Measurements from ENCODE around the gene HNF1B.

Gene HNF1B

DNA sequence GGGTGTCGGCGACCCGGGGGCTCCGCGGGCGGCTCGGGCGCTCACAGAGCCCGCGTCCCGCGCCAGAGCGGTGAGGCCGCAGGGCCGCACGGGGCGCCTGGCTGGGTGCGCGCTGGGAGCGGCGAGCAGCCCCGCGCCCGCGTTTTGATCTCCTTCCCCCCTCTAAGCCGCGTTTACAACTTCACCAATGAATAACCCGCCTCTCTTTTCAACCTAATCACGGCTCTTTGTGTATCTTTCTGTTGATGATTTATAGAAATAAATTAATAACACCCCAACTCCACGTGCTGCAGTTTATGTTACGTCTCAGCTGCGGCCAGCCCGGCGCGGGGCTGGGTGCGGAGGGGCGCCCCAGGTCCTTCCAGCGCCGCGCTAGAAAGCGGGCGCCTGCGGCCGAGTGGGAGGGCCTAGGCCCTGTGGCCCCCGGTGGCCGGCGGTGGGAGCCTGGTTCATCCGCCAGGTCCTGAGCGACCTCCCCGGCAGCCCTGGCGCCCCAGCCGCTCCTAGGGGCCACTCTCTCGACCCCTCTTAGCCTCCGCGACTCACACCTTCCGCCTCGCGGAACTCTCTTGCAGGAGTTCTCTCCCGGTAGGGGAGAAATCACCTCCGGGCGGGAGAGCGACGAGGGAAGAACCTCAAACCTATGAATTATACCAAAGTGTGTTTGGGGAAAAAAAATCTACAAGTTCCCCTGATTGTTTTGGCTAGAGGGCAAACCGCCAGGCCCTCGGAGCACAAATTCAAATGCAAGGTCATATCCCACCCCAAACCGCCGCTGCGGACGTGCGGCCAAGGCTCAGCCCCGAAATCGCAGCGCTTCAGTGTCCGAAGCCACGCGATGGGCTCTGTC lies 1.9 kb downstream of the HNF1B start:
- no peak for TF ChIP-seq TAF1 (IDR thresholded peaks at IDR 0.05; ENCODE audit: low read depth, low read length)
- TF ChIP-seq POLR2A (IDR thresholded peaks at IDR 0.05; ENCODE audit: low read depth, low read length) = no peak
- no peak for TF ChIP-seq POLR2AphosphoS5 (IDR thresholded peaks at IDR 0.05; ENCODE audit: low read depth, low read length)
- no peak for TF ChIP-seq SPI1 (IDR thresholded peaks at IDR 0.05; ENCODE audit: low read depth, low read length)
- no peak for TF ChIP-seq POU2F2 (IDR thresholded peaks at IDR 0.05; ENCODE audit: low read depth, low read length)
- no peak for TF ChIP-seq PAX5 (IDR thresholded peaks at IDR 0.05; ENCODE audit: insufficient read depth, low read length, severe bottlenecking)
- no peak for FAIRE-seq

DNA sequence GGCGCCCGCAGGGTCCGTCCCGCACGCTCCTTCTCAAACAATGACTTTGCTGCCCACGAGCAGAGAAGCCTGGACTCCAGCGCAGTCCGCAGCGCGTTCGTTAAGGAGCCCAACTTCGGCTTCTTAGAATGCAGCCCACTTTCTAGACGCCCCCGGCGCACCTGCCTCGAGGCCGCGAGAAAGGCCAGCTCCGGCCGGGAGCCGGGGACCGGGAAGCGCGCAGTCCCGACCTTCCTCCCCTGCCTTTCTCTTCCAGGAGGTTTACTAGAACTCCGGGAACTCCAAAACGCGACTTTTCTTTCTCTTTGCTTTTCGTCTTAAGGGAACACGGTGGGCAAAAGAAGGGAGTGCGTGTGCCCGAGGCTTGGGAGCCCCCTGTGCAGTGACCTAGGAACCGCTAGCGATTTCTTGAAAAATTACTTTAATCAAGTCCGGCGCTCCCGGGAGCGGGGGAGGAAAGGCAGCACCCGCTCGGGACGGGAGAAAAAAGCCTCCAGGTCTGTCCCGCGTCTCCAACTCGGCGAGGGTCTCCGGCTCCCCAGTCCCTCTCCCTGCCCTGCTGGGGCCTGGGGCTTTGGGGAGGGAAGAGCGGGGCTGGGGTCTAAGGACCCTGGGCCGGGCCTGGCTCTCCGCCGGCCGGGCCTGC lies 2.6 kb downstream of the HNF1B start:
- FAIRE-seq (no peak), DNase-seq (ENCODE audit: insufficient read length, low spot score) (no peak)
- TF ChIP-seq POLR2AphosphoS5 (IDR thresholded peaks at IDR 0.05; ENCODE audit: low read depth, low read length) (no peak), POLR2A (IDR thresholded peaks at IDR 0.05; ENCODE audit: low read depth, low read length) (no peak)

More for the DNA sequence above, 1.9 kb downstream of the HNF1B start:
- DNase-seq (ENCODE audit: insufficient read length, low spot score) = peak; percentile 37

DNA sequence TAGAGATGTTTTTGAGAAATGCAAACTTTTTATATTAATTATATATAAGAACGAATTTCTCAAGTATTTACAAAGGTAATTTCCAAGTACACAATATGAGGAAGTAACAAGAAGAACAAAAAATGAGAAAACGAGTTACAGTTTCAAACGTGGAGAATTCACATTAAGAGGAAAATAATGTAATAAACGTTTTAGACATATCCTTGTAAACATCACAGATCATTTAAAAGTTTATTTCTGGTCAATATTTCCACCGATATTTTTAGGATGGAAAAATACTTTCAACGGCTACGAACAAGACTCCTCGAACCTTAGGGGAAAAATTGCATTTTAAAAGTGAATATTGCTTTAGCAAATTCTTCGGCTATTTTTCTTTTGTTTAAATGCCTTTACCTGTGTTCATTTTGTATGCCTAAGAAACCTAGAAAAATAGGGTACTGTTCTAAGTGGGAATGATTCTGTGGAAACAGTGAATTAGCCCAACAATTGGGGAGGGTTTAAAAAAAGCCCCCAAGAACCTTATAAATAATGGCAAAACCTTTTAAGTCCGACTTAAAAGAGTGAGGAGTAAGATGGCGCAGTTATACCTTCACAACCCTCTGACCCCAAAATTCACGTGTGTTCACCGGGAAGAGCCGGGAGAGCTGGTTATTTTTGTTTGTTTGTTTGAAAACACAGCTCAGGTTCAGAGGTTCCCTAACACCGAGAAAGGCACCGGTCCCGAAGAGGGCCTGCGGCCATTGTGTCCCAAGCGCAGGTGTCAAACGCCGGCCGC lies 3.3 kb downstream of the HNF1B start:
- DNase-seq (ENCODE audit: insufficient read length, low spot score) = no peak
- no peak for TF ChIP-seq PAX5 (IDR thresholded peaks at IDR 0.05; ENCODE audit: insufficient read depth, low read length, severe bottlenecking)
- TF ChIP-seq POU2F2 (IDR thresholded peaks at IDR 0.05; ENCODE audit: low read depth, low read length) = no peak
- TF ChIP-seq POLR2A (IDR thresholded peaks at IDR 0.05; ENCODE audit: low read depth, low read length) = no peak
- no peak for TF ChIP-seq TAF1 (IDR thresholded peaks at IDR 0.05; ENCODE audit: low read depth, low read length)
- no peak for TF ChIP-seq POLR2AphosphoS5 (IDR thresholded peaks at IDR 0.05; ENCODE audit: low read depth, low read length)
- TF ChIP-seq SPI1 (IDR thresholded peaks at IDR 0.05; ENCODE audit: low read depth, low read length) = no peak
- FAIRE-seq = no peak

DNA sequence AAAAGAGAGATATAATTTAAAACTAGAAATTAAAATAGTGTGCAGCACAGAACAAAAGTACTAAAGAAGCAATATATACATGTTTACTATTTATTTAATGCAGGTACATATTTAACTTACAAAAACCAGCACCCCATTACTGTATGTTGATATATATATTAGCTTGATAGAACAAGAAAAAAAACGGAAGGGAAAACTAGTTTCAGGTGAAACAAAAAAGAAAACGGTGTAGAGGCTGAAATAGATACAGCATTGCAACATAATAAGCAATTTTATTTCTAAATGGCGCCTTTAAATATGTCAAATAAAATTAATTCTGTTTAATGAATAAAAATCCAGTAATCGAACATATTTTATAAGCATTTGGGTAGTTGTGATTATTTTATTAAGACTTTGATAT lies 3.9 kb downstream of the HNF1B start:
- TF ChIP-seq POLR2A (IDR thresholded peaks at IDR 0.05; ENCODE audit: low read depth, low read length) (no peak), POU2F2 (IDR thresholded peaks at IDR 0.05; ENCODE audit: low read depth, low read length) (no peak), SPI1 (IDR thresholded peaks at IDR 0.05; ENCODE audit: low read depth, low read length) (no peak), PAX5 (IDR thresholded peaks at IDR 0.05; ENCODE audit: insufficient read depth, low read length, severe bottlenecking) (no peak), POLR2AphosphoS5 (IDR thresholded peaks at IDR 0.05; ENCODE audit: low read depth, low read length) (no peak), TAF1 (IDR thresholded peaks at IDR 0.05; ENCODE audit: low read depth, low read length) (no peak)
- FAIRE-seq = no peak

DNA sequence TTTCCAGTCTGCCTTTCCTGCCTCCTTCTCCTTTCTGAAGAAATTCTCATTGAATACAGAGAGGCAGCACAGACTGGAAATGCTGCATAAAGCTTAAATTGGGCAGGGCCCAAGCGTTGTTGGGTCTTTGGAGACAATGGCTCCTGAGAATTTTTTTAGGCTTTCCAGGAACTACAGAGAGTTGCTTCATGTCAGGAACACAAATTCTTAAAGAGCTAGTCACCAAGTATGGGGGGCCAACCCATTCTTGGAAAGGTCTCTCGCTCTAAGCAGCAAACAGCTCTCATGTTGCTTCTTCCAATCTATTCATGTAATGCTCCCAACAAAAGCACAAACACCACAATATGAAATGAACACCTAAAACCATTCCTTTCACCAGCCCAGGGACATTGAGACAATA lies 6.9 kb downstream of the HNF1B start:
- DNase-seq (ENCODE audit: insufficient read length, low spot score) (no peak), FAIRE-seq (no peak)
- TF ChIP-seq POU2F2 (IDR thresholded peaks at IDR 0.05; ENCODE audit: low read depth, low read length) (no peak), PAX5 (IDR thresholded peaks at IDR 0.05; ENCODE audit: insufficient read depth, low read length, severe bottlenecking) (no peak), POLR2AphosphoS5 (IDR thresholded peaks at IDR 0.05; ENCODE audit: low read depth, low read length) (no peak), TAF1 (IDR thresholded peaks at IDR 0.05; ENCODE audit: low read depth, low read length) (no peak), SPI1 (IDR thresholded peaks at IDR 0.05; ENCODE audit: low read depth, low read length) (no peak), POLR2A (IDR thresholded peaks at IDR 0.05; ENCODE audit: low read depth, low read length) (no peak)

More for the DNA sequence above, 3.9 kb downstream of the HNF1B start:
- no peak for DNase-seq (ENCODE audit: insufficient read length, low spot score)

DNA sequence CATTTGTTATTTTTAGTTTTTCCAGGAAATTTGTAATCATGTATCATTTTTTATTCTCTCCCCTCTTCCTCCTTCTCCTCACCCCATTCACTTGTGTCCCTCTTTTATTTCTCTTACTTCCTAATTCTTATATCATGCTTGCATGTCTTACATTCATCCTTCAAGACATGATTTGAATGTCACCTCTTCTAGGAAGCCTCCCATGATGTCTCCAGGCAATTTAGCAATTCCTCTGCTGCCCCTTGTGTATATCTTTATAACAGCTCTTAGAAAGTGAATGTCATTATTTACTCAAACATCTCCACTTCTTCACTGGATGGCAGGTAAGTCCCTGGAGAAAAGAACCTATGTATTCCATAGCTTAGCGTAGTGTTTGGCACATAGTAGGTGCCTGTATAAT lies 7.8 kb downstream of the HNF1B start:
- DNase-seq (ENCODE audit: insufficient read length, low spot score) = no peak
- TF ChIP-seq PAX5 (IDR thresholded peaks at IDR 0.05; ENCODE audit: insufficient read depth, low read length, severe bottlenecking) (no peak), POLR2A (IDR thresholded peaks at IDR 0.05; ENCODE audit: low read depth, low read length) (no peak), POU2F2 (IDR thresholded peaks at IDR 0.05; ENCODE audit: low read depth, low read length) (no peak), SPI1 (IDR thresholded peaks at IDR 0.05; ENCODE audit: low read depth, low read length) (no peak), POLR2AphosphoS5 (IDR thresholded peaks at IDR 0.05; ENCODE audit: low read depth, low read length) (no peak), TAF1 (IDR thresholded peaks at IDR 0.05; ENCODE audit: low read depth, low read length) (no peak)
- FAIRE-seq = no peak

DNA sequence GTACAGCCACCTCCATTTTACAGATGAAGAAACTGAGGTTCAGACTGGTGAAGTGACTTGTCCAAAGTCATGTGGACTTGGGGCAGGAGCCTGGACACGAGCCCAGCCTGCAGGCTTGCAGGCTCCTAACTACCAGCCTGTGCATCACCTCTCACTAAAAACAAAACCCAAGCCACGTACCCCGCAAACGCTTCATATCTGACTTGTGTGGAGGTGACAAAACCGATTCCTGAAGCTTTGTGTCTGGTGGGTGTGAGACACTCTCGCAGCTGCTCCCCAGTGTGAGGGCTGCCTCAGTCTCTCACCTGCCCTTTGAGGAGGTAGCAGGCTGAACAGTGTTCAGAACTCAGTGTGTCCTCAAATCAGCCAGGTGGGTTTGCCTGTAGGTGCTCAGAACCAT lies 8.4 kb downstream of the HNF1B start:
- DNase-seq (ENCODE audit: insufficient read length, low spot score) (no peak), FAIRE-seq (no peak)
- no peak for TF ChIP-seq TAF1 (IDR thresholded peaks at IDR 0.05; ENCODE audit: low read depth, low read length)
- TF ChIP-seq PAX5 (IDR thresholded peaks at IDR 0.05; ENCODE audit: insufficient read depth, low read length, severe bottlenecking) = no peak
- no peak for TF ChIP-seq POU2F2 (IDR thresholded peaks at IDR 0.05; ENCODE audit: low read depth, low read length)
- TF ChIP-seq POLR2AphosphoS5 (IDR thresholded peaks at IDR 0.05; ENCODE audit: low read depth, low read length) = no peak
- TF ChIP-seq SPI1 (IDR thresholded peaks at IDR 0.05; ENCODE audit: low read depth, low read length) = no peak
- TF ChIP-seq POLR2A (IDR thresholded peaks at IDR 0.05; ENCODE audit: low read depth, low read length) = no peak

DNA sequence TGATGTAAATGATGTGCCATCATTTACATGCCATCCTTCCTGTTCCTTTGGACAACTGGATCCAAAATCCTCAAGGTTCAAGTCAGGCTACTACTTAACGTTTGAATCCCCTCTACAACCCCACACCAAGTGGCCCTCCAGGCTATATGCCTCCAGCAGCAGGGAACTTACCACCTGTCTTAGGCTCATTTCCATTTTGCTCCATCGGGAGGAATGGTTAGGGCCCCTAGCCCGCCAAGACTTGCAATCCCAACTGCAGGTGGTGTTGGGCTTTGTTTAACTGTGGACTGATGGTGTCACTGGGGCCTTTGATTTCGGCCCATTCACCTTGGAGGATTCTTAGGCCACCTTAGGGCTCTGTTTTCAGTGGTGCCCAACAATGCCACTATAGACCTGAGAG lies 9.7 kb downstream of the HNF1B start:
- DNase-seq (ENCODE audit: insufficient read length, low spot score) (no peak), FAIRE-seq (no peak)
- TF ChIP-seq TAF1 (IDR thresholded peaks at IDR 0.05; ENCODE audit: low read depth, low read length) (no peak), POLR2AphosphoS5 (IDR thresholded peaks at IDR 0.05; ENCODE audit: low read depth, low read length) (no peak), POU2F2 (IDR thresholded peaks at IDR 0.05; ENCODE audit: low read depth, low read length) (no peak), SPI1 (IDR thresholded peaks at IDR 0.05; ENCODE audit: low read depth, low read length) (no peak), POLR2A (IDR thresholded peaks at IDR 0.05; ENCODE audit: low read depth, low read length) (no peak), PAX5 (IDR thresholded peaks at IDR 0.05; ENCODE audit: insufficient read depth, low read length, severe bottlenecking) (no peak)

DNA sequence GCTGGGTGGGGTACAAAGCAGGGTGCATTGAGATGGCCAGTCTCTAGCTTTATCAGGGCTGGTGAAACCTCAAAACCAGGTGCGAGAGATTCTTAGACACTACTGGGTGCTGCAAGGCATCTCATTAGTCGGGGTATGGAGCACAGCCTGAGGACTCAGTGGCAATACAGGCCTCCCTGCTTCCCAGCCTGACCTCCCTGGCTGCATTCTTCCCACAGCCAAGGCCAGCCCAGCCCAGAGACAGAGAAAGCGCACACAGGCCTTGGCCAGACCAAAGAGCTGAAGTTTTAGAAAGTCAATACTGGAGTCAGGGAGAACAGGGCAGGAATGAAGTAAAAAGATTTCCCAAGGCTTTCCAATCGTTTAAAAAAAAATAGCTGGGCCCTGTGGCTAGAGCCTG lies 12.5 kb downstream of the HNF1B start:
- FAIRE-seq = no peak
- TF ChIP-seq PAX5 (IDR thresholded peaks at IDR 0.05; ENCODE audit: insufficient read depth, low read length, severe bottlenecking) (no peak), SPI1 (IDR thresholded peaks at IDR 0.05; ENCODE audit: low read depth, low read length) (no peak), POU2F2 (IDR thresholded peaks at IDR 0.05; ENCODE audit: low read depth, low read length) (no peak), TAF1 (IDR thresholded peaks at IDR 0.05; ENCODE audit: low read depth, low read length) (no peak), POLR2A (IDR thresholded peaks at IDR 0.05; ENCODE audit: low read depth, low read length) (no peak), POLR2AphosphoS5 (IDR thresholded peaks at IDR 0.05; ENCODE audit: low read depth, low read length) (no peak)
- no peak for DNase-seq (ENCODE audit: insufficient read length, low spot score)
